Panc1 (cell line): ENCODE measurements around the gene KCNQ1. TPM values are rescaled to one million over a fixed set of nuclear protein-coding genes. Genes with fewer than 3 reads are reported as not detected.

ENCODE experiments used
- ATAC-seq: fragments of 200-7000 bp; cut with Tn5 transposase; 2 replicates; pipeline ENCODE4 v1.9.1; 2020; ENCODE audit warnings: mild to moderate bottlenecking, moderate library complexity
- BruUV-seq: library from RNA; stranded (reverse); fragments of 400-500 nt; replicated peaks from 2 replicates; lab custom pipeline; 2021; lab: Mats Ljungman, UMichigan
- CTCF ChIA-PET: fragments of 300-600 bp; sonication (Branson Sonifier 250); formaldehyde crosslinking; loops from one replicate; lab custom pipeline; 2022; ENCODE audit warnings: antibody characterized with exemption; lab: Charles Lee
- POLR2A ChIA-PET: fragments of 300-600 bp; sonication (Branson Sonifier 250); formaldehyde crosslinking; loops from one replicate; lab custom pipeline; 2022; ENCODE audit warnings: antibody characterized with exemption; lab: Charles Lee
- DNase-seq: peaks from one replicate; pipeline ENCODE4 v3.0.0-alpha.2; 2010; ENCODE audit warnings: low read depth, low spot score
- H3K27ac ChIP-seq: 2 replicates; pipeline ENCODE4 v1.5.1; 2011; ENCODE audit warnings: mild to moderate bottlenecking, low read length, inconsistent platforms
- H3K27me3 ChIP-seq: fragments of 200-500 bp; sonication (Bioruptor generic); 2 replicates; pipeline ENCODE4 v1.6.0; 2014; ENCODE audit warnings: low read length, inconsistent platforms; ENCODE audit not compliant: control insufficient read depth, insufficient read depth
- H3K36me3 ChIP-seq: fragments of 200-500 bp; sonication (Bioruptor generic); 2 replicates; pipeline ENCODE4 v1.5.1; 2014; ENCODE audit warnings: inconsistent platforms, mild to moderate bottlenecking, low read length, moderate library complexity; ENCODE audit not compliant: control insufficient read depth, insufficient read depth
- H3K4me1 ChIP-seq: 2 replicates; pipeline ENCODE4 v1.5.1; 2011; ENCODE audit warnings: inconsistent platforms, mild to moderate bottlenecking, low read length, moderate library complexity; ENCODE audit not compliant: control insufficient read depth, insufficient read depth
- H3K4me3 ChIP-seq, 2 experiments: 2 replicates each; pipeline ENCODE4 v1.5.1; 2011 to 2012; ENCODE audit warnings: low read depth in 2 of 2, low read length in 2 of 2, mild to moderate bottlenecking in 2 of 2, inconsistent platforms in 1 of 2, moderate library complexity in 1 of 2
- H3K9me3 ChIP-seq: fragments of 200-500 bp; sonication (Bioruptor generic); 2 replicates; pipeline ENCODE4 v1.5.1; 2014; ENCODE audit warnings: low read depth, mild to moderate bottlenecking, inconsistent platforms, low read length, moderate library complexity; ENCODE audit not compliant: control insufficient read depth, insufficient read depth
- POLR2AphosphoS5 ChIP-seq: IDR thresholded peaks from 2 replicates; pipeline ENCODE4 v1.6.1; 2012; ENCODE audit warnings: mild to moderate bottlenecking, low read depth, low read length, moderate library complexity
- SIN3A ChIP-seq: IDR thresholded peaks from 2 replicates; pipeline ENCODE4 v1.6.1; 2012; ENCODE audit warnings: low read depth, mild to moderate bottlenecking, low read length, moderate library complexity, borderline replicate concordance; ENCODE audit not compliant: insufficient read depth
- TCF7L2 ChIP-seq: IDR thresholded peaks from 2 replicates; pipeline ENCODE4 v1.6.1; 2011; ENCODE audit warnings: mild to moderate bottlenecking, low read depth, low read length, inconsistent platforms
- in situ Hi-C: cut with HindIII; loops from 2 replicates; pipeline ENCODE4 v1.10.0; 2016; ENCODE audit warnings: low sequenced_read_pairs, low pct_unique_long_range_greater_than_20kb
- intact Hi-C: fragments of 100-400 bp; cut with micrococcal nuclease; formaldehyde crosslinking; loops from one replicate; pipeline ENCODE4 v1.10.0; 2022; ENCODE audit not compliant: unreplicated experiment
- total RNA-seq: library from RNA; stranded (reverse); gene quantifications from one replicate; pipeline ENCODE4 v1.2.1, GENCODE V29; 2021; ENCODE audit not compliant: unreplicated experiment
- TF ChIP-seq, protein P1 (sequence below), 2 experiments: IDR thresholded peaks; 2 replicates each; pipeline ENCODE4 v1.6.1; 2011 to 2012; ENCODE audit warnings: low read depth in 2 of 2, control low read depth in 1 of 2, low read length in 1 of 2, mild to moderate bottlenecking in 1 of 2, moderate library complexity in 1 of 2; ENCODE audit not compliant: insufficient read depth in 1 of 2
- TF ChIP-seq, protein P2 (sequence below): fragments of 450-650 bp; IDR thresholded peaks from 2 replicates; pipeline ENCODE4 v1.5.1; 2017; ENCODE audit warnings: mild to moderate bottlenecking

The KCNQ1 gene
- total RNA-seq, 1 experiment from 2014 or later, result 1.0 TPM

DNA sequence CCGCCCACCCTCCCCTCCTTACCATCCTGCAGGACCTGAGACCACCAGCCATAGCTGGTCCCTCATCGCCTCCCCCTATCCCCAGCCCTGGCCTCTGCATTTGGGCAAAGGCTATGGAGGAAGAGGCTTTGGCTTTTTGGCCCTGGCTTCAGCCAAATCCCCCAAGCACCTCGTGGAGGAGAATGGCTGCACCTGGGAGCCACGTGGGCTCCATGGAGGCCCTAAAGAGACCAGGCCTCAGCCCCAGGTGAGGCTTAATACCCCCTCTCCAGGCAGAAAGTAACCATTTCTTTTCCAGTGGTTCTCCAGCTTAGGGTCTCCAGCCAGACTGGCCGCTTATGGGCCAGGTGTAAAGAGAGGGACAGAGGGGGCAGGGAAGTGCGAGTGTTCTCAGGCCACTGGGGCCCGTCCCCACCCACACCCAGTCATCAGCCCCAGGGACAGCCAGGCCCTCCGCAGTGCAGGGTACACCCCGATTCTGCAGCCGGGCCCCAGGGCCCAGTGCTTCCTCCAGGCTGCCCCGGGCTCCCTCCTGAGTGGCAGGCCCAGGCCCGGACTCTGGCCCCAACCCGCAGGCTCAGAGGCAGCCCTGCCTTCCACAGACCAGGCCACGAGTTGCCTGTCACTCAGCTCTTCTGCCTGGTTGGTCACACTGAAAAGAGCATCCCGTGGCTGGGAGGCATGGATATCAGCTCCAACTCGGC, 414.3 kb downstream of the KCNQ1 start:
- H3K9me3 ChIP-seq, result no peaks in the 10 kb centered on the region
- ChIA-PET POLR2A (no interaction called here), CTCF (interaction anchor here (0.5 kb wide), 1 partner anchor 487 kb away, joined by 5 read pairs; no protein-coding TSS in a partner anchor)
- DNase-seq, result no peak
- H3K36me3 ChIP-seq, result no peaks in the 10 kb centered on the region
- in situ Hi-C loops, result no loop called here
- peaks cover under 1% of the 10 kb centered on the region; the same call in 1 of the 2 replicates for H3K4me1 ChIP-seq
- ATAC-seq, result no peak
- no peak overlapping the region for H3K4me3 ChIP-seq
- intact Hi-C loops, result no loop called here
- no peak overlapping the region for H3K27ac ChIP-seq
- no TSS peak for BruUV-seq
- TF ChIP-seq TCF7L2 (no peak), SIN3A (no peak), POLR2AphosphoS5 (no peak)
- TF ChIP-seq, protein P1, sequence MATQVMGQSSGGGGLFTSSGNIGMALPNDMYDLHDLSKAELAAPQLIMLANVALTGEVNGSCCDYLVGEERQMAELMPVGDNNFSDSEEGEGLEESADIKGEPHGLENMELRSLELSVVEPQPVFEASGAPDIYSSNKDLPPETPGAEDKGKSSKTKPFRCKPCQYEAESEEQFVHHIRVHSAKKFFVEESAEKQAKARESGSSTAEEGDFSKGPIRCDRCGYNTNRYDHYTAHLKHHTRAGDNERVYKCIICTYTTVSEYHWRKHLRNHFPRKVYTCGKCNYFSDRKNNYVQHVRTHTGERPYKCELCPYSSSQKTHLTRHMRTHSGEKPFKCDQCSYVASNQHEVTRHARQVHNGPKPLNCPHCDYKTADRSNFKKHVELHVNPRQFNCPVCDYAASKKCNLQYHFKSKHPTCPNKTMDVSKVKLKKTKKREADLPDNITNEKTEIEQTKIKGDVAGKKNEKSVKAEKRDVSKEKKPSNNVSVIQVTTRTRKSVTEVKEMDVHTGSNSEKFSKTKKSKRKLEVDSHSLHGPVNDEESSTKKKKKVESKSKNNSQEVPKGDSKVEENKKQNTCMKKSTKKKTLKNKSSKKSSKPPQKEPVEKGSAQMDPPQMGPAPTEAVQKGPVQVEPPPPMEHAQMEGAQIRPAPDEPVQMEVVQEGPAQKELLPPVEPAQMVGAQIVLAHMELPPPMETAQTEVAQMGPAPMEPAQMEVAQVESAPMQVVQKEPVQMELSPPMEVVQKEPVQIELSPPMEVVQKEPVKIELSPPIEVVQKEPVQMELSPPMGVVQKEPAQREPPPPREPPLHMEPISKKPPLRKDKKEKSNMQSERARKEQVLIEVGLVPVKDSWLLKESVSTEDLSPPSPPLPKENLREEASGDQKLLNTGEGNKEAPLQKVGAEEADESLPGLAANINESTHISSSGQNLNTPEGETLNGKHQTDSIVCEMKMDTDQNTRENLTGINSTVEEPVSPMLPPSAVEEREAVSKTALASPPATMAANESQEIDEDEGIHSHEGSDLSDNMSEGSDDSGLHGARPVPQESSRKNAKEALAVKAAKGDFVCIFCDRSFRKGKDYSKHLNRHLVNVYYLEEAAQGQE (IDR thresholded peaks at IDR 0.05; ENCODE audit: insufficient read depth in 1 of 2, low read depth in 2 of 2, low read length in 1 of 2), result no peak
- TF ChIP-seq, protein P2, sequence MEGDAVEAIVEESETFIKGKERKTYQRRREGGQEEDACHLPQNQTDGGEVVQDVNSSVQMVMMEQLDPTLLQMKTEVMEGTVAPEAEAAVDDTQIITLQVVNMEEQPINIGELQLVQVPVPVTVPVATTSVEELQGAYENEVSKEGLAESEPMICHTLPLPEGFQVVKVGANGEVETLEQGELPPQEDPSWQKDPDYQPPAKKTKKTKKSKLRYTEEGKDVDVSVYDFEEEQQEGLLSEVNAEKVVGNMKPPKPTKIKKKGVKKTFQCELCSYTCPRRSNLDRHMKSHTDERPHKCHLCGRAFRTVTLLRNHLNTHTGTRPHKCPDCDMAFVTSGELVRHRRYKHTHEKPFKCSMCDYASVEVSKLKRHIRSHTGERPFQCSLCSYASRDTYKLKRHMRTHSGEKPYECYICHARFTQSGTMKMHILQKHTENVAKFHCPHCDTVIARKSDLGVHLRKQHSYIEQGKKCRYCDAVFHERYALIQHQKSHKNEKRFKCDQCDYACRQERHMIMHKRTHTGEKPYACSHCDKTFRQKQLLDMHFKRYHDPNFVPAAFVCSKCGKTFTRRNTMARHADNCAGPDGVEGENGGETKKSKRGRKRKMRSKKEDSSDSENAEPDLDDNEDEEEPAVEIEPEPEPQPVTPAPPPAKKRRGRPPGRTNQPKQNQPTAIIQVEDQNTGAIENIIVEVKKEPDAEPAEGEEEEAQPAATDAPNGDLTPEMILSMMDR, result no peak
- no peaks in the 10 kb centered on the region for H3K27me3 ChIP-seq

GRCh38 chr11:2859699-2860037, 414.9 kb downstream of the KCNQ1 start:
- intact Hi-C loops, result no loop called here
- no peak for ATAC-seq
- CTCF ChIA-PET, result no interaction called here
- Histone ChIP-seq H3K4me3 (no peak overlapping the region), H3K9me3 (no peaks in the 10 kb centered on the region), H3K27ac (no peak overlapping the region), H3K4me1 (peaks cover 4% of the 10 kb centered on the region; the same call in 1 of the 2 replicates), H3K27me3 (no peaks in the 10 kb centered on the region), H3K36me3 (no peaks in the 10 kb centered on the region)
- TF ChIP-seq, protein P2, result no peak
- TF ChIP-seq SIN3A (no peak), POLR2AphosphoS5 (no peak)
- POLR2A ChIA-PET, result no interaction called here
- in situ Hi-C loops, result no loop called here
- no TSS peak for BruUV-seq
- no peak for DNase-seq
